Measurements from ENCODE around the gene SLC8A1. TPM values are rescaled to one million over a fixed set of nuclear protein-coding genes. Genes with fewer than 3 reads are reported as not detected.

Gene SLC8A1
- total and polyA plus RNA-seq, 10 of the 15 experiments (the other 5 are each of a cell fraction or from before 2014, with no cell fraction given), result under 0.01 to 1.2 (median 0.01) TPM; not detected in 3

- Histone ChIP-seq H3K9me3 (replicated peaks; ENCODE audit: control insufficient read depth, insufficient read depth, low read length) (no peaks in the 10 kb centered on the region), H2AFZ (ENCODE audit: control insufficient read depth, low read depth, low read length) (no peak overlapping the region), H3K36me3 (ENCODE audit: control insufficient read depth in 2 of 2, insufficient read depth in 2 of 2, low read length in 1 of 2) (no peaks in the 10 kb centered on the region), H3K9ac (ENCODE audit: control insufficient read depth, insufficient read depth, low read length) (no peak overlapping the region), H3K27me3 (replicated peaks in 1 of 2; ENCODE audit: control insufficient read depth in 2 of 2, insufficient read depth in 2 of 2, low read length in 1 of 2) (no peaks in the 10 kb centered on the region), H3K79me2 (ENCODE audit: control insufficient read depth, insufficient read depth, low read length) (no peaks in the 10 kb centered on the region), H3K4me3 (no peak overlapping the region), H3K27ac (ENCODE audit: control insufficient read depth, insufficient read depth) (no peak overlapping the region), H3K4me2 (ENCODE audit: control insufficient read depth, insufficient read depth) (no peak overlapping the region), H4K20me1 (ENCODE audit: control insufficient read depth, insufficient read depth) (no peaks in the 10 kb centered on the region), H3K4me1 (ENCODE audit: control insufficient read depth, insufficient read depth, low read length) (no peaks in the 10 kb centered on the region)
- in situ Hi-C loops (cut with MboI) (no loop called here), intact Hi-C loops (cut with micrococcal nuclease; ENCODE audit: unreplicated experiment) (no loop called here)
- ChIA-PET CTCF (no interaction called here), SMC1A (ENCODE audit: uncharacterized antibody, unreplicated experiment) (no interaction called here), RAD21 (ENCODE audit: unreplicated experiment) (no interaction called here), POLR2A (no interaction called here)
- 46% methylated on average over 7 of the region's 7 CpGs for WGBS (ENCODE audit: insufficient coverage, insufficient replicate concordance, low lambda C conversion rate, missing lambda C conversion rate)
- DNase-seq (ENCODE audit: low read depth, low spot score), result no peak
- no peak for ATAC-seq
- BruUV-seq (replicated peaks), result no TSS peak
- TF ChIP-seq JUNB (IDR thresholded peaks at IDR 0.05), result no peak
- TF ChIP-seq BCL11A (IDR thresholded peaks at IDR 0.05; ENCODE audit: low read depth, low read length), result no peak
- TF ChIP-seq LARP7 (IDR thresholded peaks at IDR 0.05), result no peak
- TF ChIP-seq MEF2A (IDR thresholded peaks at IDR 0.05; ENCODE audit: insufficient read depth, low read depth, low read length), result no peak
- no peak for TF ChIP-seq SMARCA5 (IDR thresholded peaks at IDR 0.05)
- no peak for TF ChIP-seq USF1 (IDR thresholded peaks at IDR 0.05; ENCODE audit: borderline replicate concordance, extremely low read length, insufficient read depth, low read depth, low read length)
- TF ChIP-seq IKZF1 (conservative IDR thresholded peaks at IDR 0.05), result no peak
- TF ChIP-seq HSF1 (IDR thresholded peaks at IDR 0.05; ENCODE audit: low read depth, low read length), result no peak
- no peak for FAIRE-seq
These were observed 364.0 kb downstream of the SLC8A1 start for GRCh38 chr2:40087927-40088326.

All from GM12878 (cell line).